Activated CD4-positive, CD25-positive, alpha-beta regulatory T cell (primary cell): ENCODE results near the gene USP6NL.

Experiments
- DNase-seq, 4 experiments: peaks; one replicate each; lab custom pipeline; 2025; lab: John Stamatoyannopoulos, UW

USP6NL gene

DNA sequence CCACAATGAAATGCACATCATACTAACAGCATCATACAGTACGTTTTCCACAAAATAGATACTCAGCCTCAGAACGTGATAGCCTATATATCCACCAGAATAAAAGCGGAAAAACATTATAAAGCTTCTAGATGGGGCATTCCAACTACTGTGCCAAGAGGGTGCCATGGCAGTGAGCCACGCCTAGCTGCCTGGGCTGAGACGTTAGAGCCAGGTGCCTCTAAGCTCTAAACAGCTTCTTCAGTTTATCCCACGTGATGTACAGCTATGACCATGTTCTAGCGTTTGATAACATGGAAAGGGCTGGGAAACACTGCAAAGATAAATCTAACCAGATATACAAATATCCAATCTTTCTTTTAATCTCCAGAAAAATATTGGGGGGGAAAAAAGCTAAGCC, 17.8 kb downstream of the USP6NL start:
- no peak for DNase-seq

GRCh38 chr10:11589738-11590137, 21.7 kb downstream of the USP6NL start:
- no peak for DNase-seq

- no peak for DNase-seq
These were observed 22.4 kb downstream of the USP6NL start for GRCh38 chr10:11588873-11589574.

- DNase-seq = no peak
These were observed 23.7 kb downstream of the USP6NL start for GRCh38 chr10:11587722-11588259.

- no peak for DNase-seq
These were observed 25.3 kb downstream of the USP6NL start for GRCh38 chr10:11586170-11586569.

GRCh38 chr10:11581213-11581612, 30.2 kb downstream of the USP6NL start:
- DNase-seq = no peak

- no peak for DNase-seq
These were observed 31.6 kb downstream of the USP6NL start for GRCh38 chr10:11579885-11580284.

DNA sequence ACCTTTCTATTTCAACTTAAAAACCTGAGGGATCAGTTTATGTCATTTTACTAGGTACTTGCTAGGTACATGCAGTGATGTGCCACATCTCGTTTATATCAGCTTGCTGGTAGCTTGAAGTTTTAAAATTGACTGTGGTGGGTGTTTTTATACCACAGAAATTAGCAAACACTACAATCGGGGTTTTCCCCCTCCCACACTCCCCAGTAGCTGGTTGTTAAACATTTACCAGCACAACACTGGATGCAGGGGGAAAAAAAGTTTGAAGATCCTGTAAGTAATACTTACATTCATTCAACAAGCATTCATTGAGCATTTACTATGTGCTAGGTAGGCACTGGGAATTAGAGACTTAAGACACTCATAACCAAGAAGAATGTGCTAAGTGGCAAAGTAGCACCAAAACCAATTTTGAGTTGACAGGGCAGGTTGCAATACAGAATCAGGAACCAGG, 32.6 kb downstream of the USP6NL start:
- no peak for DNase-seq

- no peak for DNase-seq
These were observed 35.2 kb downstream of the USP6NL start for GRCh38 chr10:11576092-11576809.

GRCh38 chr10:11573497-11573896, 38.0 kb downstream of the USP6NL start:
- DNase-seq = no peak

DNA sequence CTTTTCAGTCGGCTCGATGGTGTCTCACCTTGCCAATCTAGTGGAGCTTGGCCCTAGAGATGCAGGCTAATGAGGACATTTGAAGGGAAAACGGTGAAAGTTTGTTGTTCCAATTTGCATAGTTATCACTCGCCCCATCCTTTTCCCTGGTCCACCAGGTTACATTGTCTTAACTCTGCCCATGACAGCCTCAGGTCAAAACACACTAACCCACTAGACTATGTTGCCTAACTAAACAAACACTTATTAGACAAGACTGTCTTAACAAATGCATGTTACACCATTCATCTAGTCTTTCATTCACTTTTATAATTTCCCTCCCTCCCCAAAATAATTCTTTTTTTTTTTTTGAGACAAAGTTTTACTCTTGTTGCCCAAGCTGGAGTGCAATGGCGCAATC, 40.7 kb downstream of the USP6NL start:
- no peak for DNase-seq

DNA sequence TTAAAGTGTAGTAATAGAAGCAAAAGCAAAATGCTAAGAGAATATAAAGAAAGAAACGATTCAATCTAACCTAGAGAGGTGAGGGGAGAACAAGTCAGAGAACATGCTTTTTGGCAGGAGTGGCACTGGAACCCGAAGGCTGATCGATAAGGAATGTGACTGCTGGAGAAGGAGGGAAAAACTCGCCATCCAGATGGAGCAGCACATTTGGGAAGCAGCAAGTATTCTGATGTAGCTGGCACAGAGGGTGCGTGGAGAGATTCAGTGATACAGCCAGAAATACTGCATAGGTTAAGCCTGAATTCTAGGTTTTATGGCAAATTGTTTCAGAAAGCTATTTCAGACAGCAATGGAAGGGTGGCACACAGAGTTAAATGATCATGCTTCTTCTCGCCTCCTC, 42.0 kb downstream of the USP6NL start:
- no peak for DNase-seq

DNA sequence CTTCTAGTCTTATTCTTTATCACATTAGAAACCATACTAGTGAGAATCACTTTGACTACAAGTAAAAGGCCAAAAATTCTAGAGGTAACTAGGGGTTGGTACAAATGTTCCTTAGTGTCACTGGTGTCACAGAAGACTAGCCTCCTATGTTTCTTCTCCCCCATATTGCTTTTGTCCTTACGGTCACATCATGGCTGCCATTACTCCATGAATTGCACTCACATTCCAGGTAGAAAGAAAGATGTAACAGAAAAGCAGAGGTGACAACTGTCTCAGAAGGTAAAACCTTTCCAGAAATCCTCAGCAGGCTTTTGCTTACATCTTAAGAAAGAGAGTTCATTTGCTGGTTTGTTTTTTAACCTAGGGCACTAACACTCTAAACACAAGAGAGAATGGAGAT, 42.9 kb downstream of the USP6NL start:
- DNase-seq = no peak

- no peak for DNase-seq
These were observed 46.7 kb downstream of the USP6NL start for GRCh38 chr10:11564741-11565140.

GRCh38 chr10:11563936-11564335, 47.5 kb downstream of the USP6NL start:
- no peak for DNase-seq

DNA sequence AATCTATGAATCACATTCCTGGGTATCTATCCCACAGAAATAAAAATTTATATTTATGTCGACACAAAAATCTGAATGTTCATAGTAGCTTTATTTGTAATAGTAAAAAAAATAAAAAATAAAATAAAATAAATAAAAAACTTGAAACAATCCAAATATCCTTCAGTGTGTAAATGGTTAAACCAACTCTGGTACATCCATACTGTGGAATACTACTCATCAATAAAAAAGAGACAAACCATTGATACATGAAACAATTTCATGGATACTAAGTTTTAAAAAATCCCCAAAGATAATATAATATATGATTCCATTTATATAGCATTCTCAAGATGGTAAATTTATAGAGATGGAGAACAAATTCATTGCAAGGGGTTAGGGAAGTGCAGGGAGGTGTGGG, 48.6 kb downstream of the USP6NL start:
- no peak for DNase-seq

GRCh38 chr10:11560076-11560709, 51.3 kb downstream of the USP6NL start:
- DNase-seq = no peak

- DNase-seq = no peak
These were observed 53.5 kb downstream of the USP6NL start for GRCh38 chr10:11557967-11558366.

GRCh38 chr10:11557513-11557912, 53.9 kb downstream of the USP6NL start:
- DNase-seq = no peak

- no peak for DNase-seq
These were observed 55.9 kb downstream of the USP6NL start for GRCh38 chr10:11555556-11555955.

DNA sequence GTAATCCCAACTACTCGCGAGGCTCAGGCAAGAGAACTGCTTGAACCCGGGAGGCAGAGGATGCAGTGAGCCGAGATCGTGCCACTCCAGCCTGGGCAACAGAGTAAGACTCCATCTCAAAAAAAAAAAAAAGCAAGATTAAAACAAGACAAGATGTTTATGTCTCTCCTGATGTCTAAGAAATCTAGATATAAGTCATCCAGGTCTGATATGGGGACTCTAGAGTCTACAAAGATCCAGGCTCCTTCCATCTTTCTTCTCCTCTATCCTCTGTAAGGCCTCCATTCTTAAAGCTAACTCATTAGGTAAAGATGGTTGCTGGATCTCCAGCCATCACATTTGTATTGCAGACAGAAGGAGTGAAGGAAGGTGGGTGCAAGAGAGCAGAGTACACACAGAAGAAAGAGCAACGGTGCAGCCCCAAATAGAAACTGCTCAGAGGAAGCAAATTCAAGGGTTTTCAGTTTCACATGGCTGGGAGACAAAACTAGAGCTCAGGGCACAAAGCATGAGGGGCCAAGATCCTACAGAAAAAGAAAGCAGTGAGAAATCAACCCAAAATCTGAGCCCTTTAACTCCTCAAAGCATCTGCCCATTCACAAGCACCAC, 57.6 kb downstream of the USP6NL start:
- DNase-seq = no peak

DNA sequence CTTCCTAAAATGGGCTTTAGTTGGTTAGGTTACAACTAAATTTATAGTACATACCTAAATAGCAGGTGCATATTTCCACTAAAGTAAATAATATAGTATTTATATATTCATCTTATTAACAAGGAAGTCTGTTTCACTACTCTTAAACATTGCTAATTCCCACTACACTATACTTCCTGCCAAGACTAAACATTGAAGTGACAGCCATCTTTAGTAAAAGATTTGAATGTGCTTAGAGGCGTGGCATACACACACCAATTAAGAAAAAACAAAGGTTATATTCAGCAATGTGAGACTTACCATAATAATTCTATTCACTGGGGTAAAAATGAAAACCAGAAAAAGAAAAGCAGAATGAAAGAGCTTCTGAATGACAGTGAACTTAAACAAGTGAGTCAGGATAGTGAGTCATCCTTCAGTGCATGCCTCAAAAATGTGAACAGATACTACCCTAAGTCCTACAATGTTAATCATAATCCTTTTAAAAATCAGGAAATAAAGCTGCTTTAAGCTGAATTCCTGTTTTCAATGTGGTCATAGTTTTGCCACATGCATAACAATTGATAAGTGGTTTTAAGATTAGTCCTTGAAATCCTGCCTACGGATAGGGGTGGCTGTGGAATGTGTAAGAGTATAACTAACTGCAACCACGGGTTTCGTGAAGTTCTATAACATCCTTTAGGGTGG, 59.4 kb downstream of the USP6NL start:
- no peak for DNase-seq
